Activated B cell treated with CpG ODN at 0.5 μM for 24 hours (primary cell): ENCODE data around the gene QRICH1. TPM values are rescaled to one million over a fixed set of nuclear protein-coding genes. Genes with fewer than 3 reads are reported as not detected.

Experiments used
- ATAC-seq: fragments of 200-7000 bp; cut with Tn5 transposase; one replicate; pipeline ENCODE4 v1.10.0; 2021; ENCODE audit warnings: low read depth, mild to moderate bottlenecking, moderate library complexity
- CTCF ChIA-PET: fragments of 350-600 bp; sonication (Branson Sonifier 250); formaldehyde crosslinking; loops from one replicate; lab custom pipeline; 2021; ENCODE audit warnings: antibody characterized with exemption; lab: Charles Lee
- POLR2A ChIA-PET: fragments of 350-600 bp; sonication (Branson Sonifier 250); formaldehyde crosslinking; loops from one replicate; lab custom pipeline; 2021; ENCODE audit warnings: antibody characterized with exemption; lab: Charles Lee
- DNase-seq: peaks from one replicate; pipeline ENCODE4 v3.0.0; 2022
- H3K27ac Mint-ChIP-seq: one replicate; pipeline ENCODE4 v1.8.0; 2020; ENCODE audit warnings: mixed read lengths
- H3K27me3 Mint-ChIP-seq: one replicate; pipeline ENCODE4 v1.8.0; 2021; ENCODE audit warnings: mixed read lengths
- H3K36me3 Mint-ChIP-seq: one replicate; pipeline ENCODE4 v1.8.0; 2021; ENCODE audit warnings: low read depth, mixed read lengths
- H3K4me1 Mint-ChIP-seq: one replicate; pipeline ENCODE4 v1.8.0; 2021; ENCODE audit warnings: mixed read lengths
- H3K4me3 Mint-ChIP-seq: one replicate; pipeline ENCODE4 v1.8.0; 2020; ENCODE audit warnings: mild to moderate bottlenecking, mixed read lengths
- H3K9me3 Mint-ChIP-seq: one replicate; pipeline ENCODE4 v1.8.0; 2020; ENCODE audit warnings: mixed read lengths
- intact Hi-C: fragments of 100-400 bp; cut with micrococcal nuclease; formaldehyde crosslinking; loops from one replicate; pipeline ENCODE4 v1.15.1; 2024
- total RNA-seq: library from RNA; stranded (reverse); gene quantifications from 2 replicates; pipeline ENCODE4 v1.2.3, GENCODE V29; 2022
- TF ChIP-seq, protein P1 (sequence below): fragments of 200-600 bp; IDR thresholded peaks from one replicate; pipeline ENCODE4 v1.8.0; 2022; ENCODE audit warnings: antibody characterized with exemption, mild to moderate bottlenecking

The QRICH1 gene
- total RNA-seq, 1 donor from 2014 or later, result 155 TPM

- no peak for ATAC-seq
- intact Hi-C loops, result loop anchor here (5.0 to 10.0 kb wide), 2 partner anchors 177 to 1270 kb away; partner anchors contain the start of genes HYAL3, IFRD2, NAA80 and PRKAR2A
- Mint-ChIP-seq H3K27ac (peak overlapping the region; percentile 50), H3K27me3 (no peaks in the 10 kb centered on the region), H3K4me3 (no peak overlapping the region), H3K36me3 (peaks cover 62% of the 10 kb centered on the region), H3K9me3 (no peaks in the 10 kb centered on the region), H3K4me1 (peaks cover 74% of the 10 kb centered on the region)
- ChIA-PET CTCF (no interaction called here), POLR2A (interaction anchor here (0.6 to 14.9 kb wide), 4 partner anchors 8 to 70 kb away, joined by 6 to 372 read pairs (median 11); partner anchors contain the start of genes QRICH1 and WDR6)
- no peak for DNase-seq
- TF ChIP-seq, protein P1, sequence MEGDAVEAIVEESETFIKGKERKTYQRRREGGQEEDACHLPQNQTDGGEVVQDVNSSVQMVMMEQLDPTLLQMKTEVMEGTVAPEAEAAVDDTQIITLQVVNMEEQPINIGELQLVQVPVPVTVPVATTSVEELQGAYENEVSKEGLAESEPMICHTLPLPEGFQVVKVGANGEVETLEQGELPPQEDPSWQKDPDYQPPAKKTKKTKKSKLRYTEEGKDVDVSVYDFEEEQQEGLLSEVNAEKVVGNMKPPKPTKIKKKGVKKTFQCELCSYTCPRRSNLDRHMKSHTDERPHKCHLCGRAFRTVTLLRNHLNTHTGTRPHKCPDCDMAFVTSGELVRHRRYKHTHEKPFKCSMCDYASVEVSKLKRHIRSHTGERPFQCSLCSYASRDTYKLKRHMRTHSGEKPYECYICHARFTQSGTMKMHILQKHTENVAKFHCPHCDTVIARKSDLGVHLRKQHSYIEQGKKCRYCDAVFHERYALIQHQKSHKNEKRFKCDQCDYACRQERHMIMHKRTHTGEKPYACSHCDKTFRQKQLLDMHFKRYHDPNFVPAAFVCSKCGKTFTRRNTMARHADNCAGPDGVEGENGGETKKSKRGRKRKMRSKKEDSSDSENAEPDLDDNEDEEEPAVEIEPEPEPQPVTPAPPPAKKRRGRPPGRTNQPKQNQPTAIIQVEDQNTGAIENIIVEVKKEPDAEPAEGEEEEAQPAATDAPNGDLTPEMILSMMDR, result no peak
Measured at GRCh38 chr3:49024449-49024848, 69.4 kb downstream of the QRICH1 start.

- ATAC-seq (no peak), DNase-seq (no peak)
- intact Hi-C loops, result loop anchor here (5.0 to 10.0 kb wide), 2 partner anchors 176 to 1271 kb away; partner anchors contain the start of genes HYAL3, IFRD2, NAA80 and PRKAR2A
- Mint-ChIP-seq H3K27ac (peak overlapping the region; percentile 50), H3K9me3 (no peaks in the 10 kb centered on the region), H3K36me3 (peaks cover 58% of the 10 kb centered on the region), H3K4me1 (peaks cover 71% of the 10 kb centered on the region), H3K27me3 (no peaks in the 10 kb centered on the region), H3K4me3 (peak overlapping the region; percentile 35)
- ChIA-PET CTCF (interaction anchor here (0.8 to 1.1 kb wide), 2 partner anchors 17 to 36 kb away, joined by 3 to 5 read pairs; partner anchors contain the start of gene WDR6), POLR2A (interaction anchor here (0.6 to 14.9 kb wide), 4 partner anchors 16 to 70 kb away, joined by 3 to 372 read pairs (median 11); partner anchors contain the start of genes QRICH1 and WDR6)
- TF ChIP-seq, protein P1, result no peak
Measured at GRCh38 chr3:49023775-49024174, 70.1 kb downstream of the QRICH1 start.

GRCh38 chr3:49022688-49023171 is 71.1 kb downstream of the QRICH1 start:
- ChIA-PET CTCF (interaction anchor here (1.0 to 3.6 kb wide), 7 partner anchors 10 to 71 kb away, joined by 3 to 30 read pairs (median 6); partner anchors contain the start of genes P4HTM, QRICH1 and WDR6), POLR2A (interaction anchor here (0.5 to 14.9 kb wide), 13 partner anchors 9 to 1206 kb away, joined by 3 to 372 read pairs (median 10); partner anchors contain the start of genes P4HTM, QRICH1, USP19 and WDR6)
- Mint-ChIP-seq H3K4me1 (peaks cover 64% of the 10 kb centered on the region), H3K27me3 (no peaks in the 10 kb centered on the region), H3K4me3 (peak overlapping the region; percentile 94), H3K36me3 (peaks cover 54% of the 10 kb centered on the region), H3K9me3 (no peaks in the 10 kb centered on the region), H3K27ac (peak overlapping the region; percentile 95)
- intact Hi-C loops, result loop anchor here (1.0 to 10.0 kb wide), 3 partner anchors 98 to 1272 kb away; partner anchors contain the start of genes HYAL3, IFRD2, NAA80 and PRKAR2A
- TF ChIP-seq, protein P1, result no peak
- ATAC-seq, result no peak
- no peak for DNase-seq

DNA sequence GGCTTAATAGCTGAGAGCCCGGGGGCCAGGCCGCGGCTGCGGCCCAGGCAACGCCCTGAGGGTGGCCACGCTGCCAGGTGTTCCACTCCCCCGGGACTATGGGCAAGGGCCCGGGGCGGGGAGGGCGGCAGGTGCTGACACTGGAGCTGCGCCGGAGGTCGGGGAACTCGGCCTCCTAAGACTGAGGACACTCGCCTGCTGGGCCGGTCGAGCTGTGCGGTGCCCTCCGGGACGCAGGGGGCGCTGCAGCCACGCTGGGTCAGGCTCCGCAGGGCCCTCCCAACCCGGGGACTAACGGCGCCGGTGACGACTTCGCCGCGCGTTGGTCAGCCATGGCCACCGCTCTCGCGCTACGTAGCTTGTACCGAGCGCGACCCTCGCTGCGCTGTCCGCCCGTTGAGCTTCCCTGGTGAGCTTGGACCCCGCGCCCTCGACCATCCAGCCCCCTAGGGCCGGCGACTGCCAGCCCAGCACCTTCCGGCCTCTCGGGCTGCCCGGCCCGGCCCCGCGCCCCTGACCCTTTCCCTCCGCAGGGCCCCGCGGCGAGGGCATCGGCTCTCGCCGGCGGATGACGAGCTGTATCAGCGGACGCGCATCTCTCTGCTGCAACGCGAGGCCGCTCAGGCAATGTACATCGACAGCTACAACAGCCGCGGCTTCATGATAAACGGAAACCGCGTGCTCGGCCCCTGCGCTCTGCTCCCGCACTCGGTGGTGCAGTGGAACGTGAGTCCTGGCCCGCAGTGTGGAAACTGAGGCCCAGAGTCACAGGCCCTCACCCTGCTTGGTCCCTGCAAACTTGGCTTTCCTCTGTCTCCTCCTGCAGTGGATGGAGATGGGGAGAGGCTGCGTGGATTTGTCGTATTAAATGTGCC is 71.8 kb downstream of the QRICH1 start, which contains the start of gene NDUFAF3:
TSS of gene NDUFAF3 (plus strand) at position 309 of the 875 bp plus-strand sequence. CDS start at position 333, 24 bp downstream.
- Mint-ChIP-seq H3K9me3 (no peaks in the 10 kb centered on the region), H3K27me3 (no peaks in the 10 kb centered on the region), H3K4me1 (peaks cover 66% of the 10 kb centered on the region), H3K27ac (peak within 1 kb of the TSS; percentile 97), H3K4me3 (peak within 1 kb of the TSS; percentile 94), H3K36me3 (peaks cover 49% of the 10 kb centered on the region)
- TF ChIP-seq, protein P1, result peak; percentile 39
- DNase-seq, result peak; percentile 94
- peak; percentile 67 for ATAC-seq
- POLR2A ChIA-PET, result interaction anchor here (0.5 to 14.9 kb wide), 33 partner anchors 7 to 1207 kb away, joined by 3 to 372 read pairs (median 5); partner anchors contain the start of genes ARIH2, DAG1, IMPDH2 and IP6K2
- intact Hi-C loops, result loop anchor here (1.0 to 10.0 kb wide), 11 partner anchors 7 to 1273 kb away; partner anchors contain the start of genes ARIH2, DAG1, HYAL3 and IFRD2
- CTCF ChIA-PET, result interaction anchor here (1.0 to 3.6 kb wide), 9 partner anchors 7 to 72 kb away, joined by 3 to 30 read pairs (median 6); partner anchors contain the start of genes IMPDH2, P4HTM, QRICH1 and WDR6
